Activated B cell treated with CpG ODN at 0.5 μM for 24 hours (primary cell): Measurements from ENCODE around the gene POLR1A. TPM values are rescaled to one million over a fixed set of nuclear protein-coding genes. Genes with fewer than 3 reads are reported as not detected.

ENCODE experiments used
- ATAC-seq: fragments of 200-7000 bp; cut with Tn5 transposase; one replicate; pipeline ENCODE4 v1.10.0; 2021; ENCODE audit warnings: low read depth, mild to moderate bottlenecking, moderate library complexity
- CTCF ChIA-PET: fragments of 350-600 bp; sonication (Branson Sonifier 250); formaldehyde crosslinking; loops from one replicate; lab custom pipeline; 2021; ENCODE audit warnings: antibody characterized with exemption; lab: Charles Lee
- POLR2A ChIA-PET: fragments of 350-600 bp; sonication (Branson Sonifier 250); formaldehyde crosslinking; loops from one replicate; lab custom pipeline; 2021; ENCODE audit warnings: antibody characterized with exemption; lab: Charles Lee
- DNase-seq: peaks from one replicate; pipeline ENCODE4 v3.0.0; 2022
- H3K27ac Mint-ChIP-seq: one replicate; pipeline ENCODE4 v1.8.0; 2020; ENCODE audit warnings: mixed read lengths
- H3K27me3 Mint-ChIP-seq: one replicate; pipeline ENCODE4 v1.8.0; 2021; ENCODE audit warnings: mixed read lengths
- H3K36me3 Mint-ChIP-seq: one replicate; pipeline ENCODE4 v1.8.0; 2021; ENCODE audit warnings: low read depth, mixed read lengths
- H3K4me1 Mint-ChIP-seq: one replicate; pipeline ENCODE4 v1.8.0; 2021; ENCODE audit warnings: mixed read lengths
- H3K4me3 Mint-ChIP-seq: one replicate; pipeline ENCODE4 v1.8.0; 2020; ENCODE audit warnings: mild to moderate bottlenecking, mixed read lengths
- H3K9me3 Mint-ChIP-seq: one replicate; pipeline ENCODE4 v1.8.0; 2020; ENCODE audit warnings: mixed read lengths
- CTCF ChIP-seq: fragments of 200-600 bp; IDR thresholded peaks from one replicate; pipeline ENCODE4 v1.8.0; 2022; ENCODE audit warnings: antibody characterized with exemption, mild to moderate bottlenecking
- intact Hi-C: fragments of 100-400 bp; cut with micrococcal nuclease; formaldehyde crosslinking; loops from one replicate; pipeline ENCODE4 v1.15.1; 2024
- total RNA-seq: library from RNA; stranded (reverse); gene quantifications from 2 replicates; pipeline ENCODE4 v1.2.3, GENCODE V29; 2022

The POLR1A gene
- total RNA-seq, 1 donor from 2014 or later = 53.4 TPM

GRCh38 chr2:86014493-86014892, 91.2 kb downstream of the POLR1A start:
- Mint-ChIP-seq H3K36me3 (no peaks in the 10 kb centered on the region), H3K27me3 (no peaks in the 10 kb centered on the region), H3K4me3 (no peak overlapping the region), H3K9me3 (peaks cover 6% of the 10 kb centered on the region), H3K4me1 (peaks cover 68% of the 10 kb centered on the region), H3K27ac (peak overlapping the region; percentile 36)
- ChIA-PET CTCF (interaction anchor here (1.0 to 1.9 kb wide), 3 partner anchors 21 to 188 kb away, joined by 3 to 5 read pairs (median 4); partner anchors contain the start of gene ST3GAL5), POLR2A (interaction anchor here (1.3 kb wide), 1 partner anchor 16 kb away, joined by 4 read pairs; no protein-coding TSS in a partner anchor)
- intact Hi-C loops = no loop called here
- ATAC-seq (no peak), DNase-seq (no peak)
- no peak for TF ChIP-seq CTCF

GRCh38 chr2:86012007-86012712, 93.5 kb downstream of the POLR1A start:
- H3K36me3 Mint-ChIP-seq = no peaks in the 10 kb centered on the region
- H3K27me3 Mint-ChIP-seq = no peaks in the 10 kb centered on the region
- CTCF ChIA-PET = no interaction called here
- H3K9me3 Mint-ChIP-seq = peaks cover 6% of the 10 kb centered on the region
- POLR2A ChIA-PET = no interaction called here
- no peak for TF ChIP-seq CTCF
- ATAC-seq = no peak
- peaks cover 52% of the 10 kb centered on the region for H3K4me1 Mint-ChIP-seq
- intact Hi-C loops = no loop called here
- no peak for DNase-seq
- no peak overlapping the region for H3K4me3 Mint-ChIP-seq
- no peak overlapping the region for H3K27ac Mint-ChIP-seq

- ATAC-seq (no peak), DNase-seq (no peak)
- Mint-ChIP-seq H3K4me3 (no peak overlapping the region), H3K27me3 (no peaks in the 10 kb centered on the region), H3K36me3 (no peaks in the 10 kb centered on the region), H3K27ac (no peak overlapping the region), H3K9me3 (peaks cover 6% of the 10 kb centered on the region), H3K4me1 (peaks cover 49% of the 10 kb centered on the region)
- ChIA-PET CTCF (no interaction called here), POLR2A (no interaction called here)
- intact Hi-C loops = no loop called here
- TF ChIP-seq CTCF = no peak
Measured at GRCh38 chr2:86011449-86011941, 94.2 kb downstream of the POLR1A start.

GRCh38 chr2:86010083-86010482, 95.6 kb downstream of the POLR1A start:
- Mint-ChIP-seq H3K4me3 (no peak overlapping the region), H3K4me1 (peaks cover 35% of the 10 kb centered on the region), H3K9me3 (peaks cover 7% of the 10 kb centered on the region), H3K27ac (no peak overlapping the region), H3K36me3 (no peaks in the 10 kb centered on the region), H3K27me3 (no peaks in the 10 kb centered on the region)
- ChIA-PET CTCF (no interaction called here), POLR2A (interaction anchor here (0.7 to 0.8 kb wide), 2 partner anchors 15 to 88 kb away, joined by 7 to 8 read pairs; no protein-coding TSS in a partner anchor)
- no peak for TF ChIP-seq CTCF
- DNase-seq (no peak), ATAC-seq (no peak)
- intact Hi-C loops = no loop called here

- no peak for DNase-seq
- TF ChIP-seq CTCF = no peak
- ChIA-PET CTCF (no interaction called here), POLR2A (no interaction called here)
- Mint-ChIP-seq H3K36me3 (no peaks in the 10 kb centered on the region), H3K27ac (no peak overlapping the region), H3K9me3 (peaks cover 4% of the 10 kb centered on the region), H3K27me3 (no peaks in the 10 kb centered on the region), H3K4me1 (peaks cover 14% of the 10 kb centered on the region), H3K4me3 (no peak overlapping the region)
- ATAC-seq = no peak
- intact Hi-C loops = no loop called here
Measured at GRCh38 chr2:86006524-86006923, 99.2 kb downstream of the POLR1A start.
